GM23338 (cell line): ENCODE results near the gene KRTAP17-1. TPM values are rescaled to one million over a fixed set of nuclear protein-coding genes. Genes with fewer than 3 reads are reported as not detected.

Source experiments
- ATAC-seq: fragments of 200-7000 bp; cut with Tn5 transposase; 3 replicates; pipeline ENCODE4 v1.9.1; 2020
- DNase-seq: peaks from one replicate; pipeline ENCODE4 v3.0.0-alpha.2; 2015; ENCODE audit warnings: low spot score
- H2AFZ ChIP-seq: fragments of 200-600 bp; sonication (generic); 2 replicates; pipeline ENCODE4 v1.8.0; 2016; ENCODE audit warnings: antibody characterized with exemption, mild to moderate bottlenecking, moderate library complexity
- H3F3A ChIP-seq: fragments of 200-600 bp; sonication (generic); replicated peaks from 2 replicates; pipeline ENCODE4 v1.8.0; 2017; ENCODE audit warnings: antibody characterized with exemption, mixed run types, low read depth
- H3K27ac ChIP-seq: fragments of 200-600 bp; sonication (generic); 2 replicates; pipeline ENCODE4 v1.6.1; 2016; ENCODE audit warnings: low read depth
- H3K27me3 ChIP-seq: fragments of 200-600 bp; sonication (generic); 2 replicates; pipeline ENCODE4 v1.8.0; 2016; ENCODE audit warnings: mild to moderate bottlenecking, mixed run types, moderate library complexity; ENCODE audit not compliant: insufficient read depth
- H3K36me3 ChIP-seq: fragments of 200-600 bp; sonication (generic); 2 replicates; pipeline ENCODE4 v1.8.0; 2016; ENCODE audit warnings: mild to moderate bottlenecking; ENCODE audit not compliant: insufficient read depth
- H3K4me1 ChIP-seq: fragments of 200-600 bp; sonication (generic); 2 replicates; pipeline ENCODE4 v1.8.0; 2016; ENCODE audit warnings: mild to moderate bottlenecking, moderate library complexity; ENCODE audit not compliant: insufficient read depth
- H3K4me2 ChIP-seq: fragments of 200-600 bp; sonication (generic); 2 replicates; pipeline ENCODE4 v1.7.1; 2017; ENCODE audit warnings: mixed run types
- H3K4me3 ChIP-seq: fragments of 200-600 bp; sonication (generic); 2 replicates; pipeline ENCODE4 v1.6.1; 2016; ENCODE audit warnings: mixed run types
- H3K79me2 ChIP-seq: fragments of 200-600 bp; sonication (generic); replicated peaks from 2 replicates; pipeline ENCODE4 v1.8.0; 2017; ENCODE audit warnings: mild to moderate bottlenecking; ENCODE audit not compliant: insufficient read depth
- H3K9me2 ChIP-seq: fragments of 200-600 bp; sonication (generic); 2 replicates; pipeline ENCODE4 v1.8.0; 2017; ENCODE audit not compliant: insufficient read depth
- H4K20me1 ChIP-seq: fragments of 200-600 bp; sonication (generic); replicated peaks from 2 replicates; pipeline ENCODE4 v1.8.0; 2017; ENCODE audit warnings: mild to moderate bottlenecking; ENCODE audit not compliant: insufficient read depth
- H3K27ac Mint-ChIP-seq: 2 replicates; pipeline ENCODE4 v1.8.0; 2020; ENCODE audit warnings: inconsistent platforms, mild to moderate bottlenecking, moderate library complexity, mixed read lengths
- H3K27me3 Mint-ChIP-seq: 3 replicates; pipeline ENCODE4 v1.8.0; 2022; ENCODE audit warnings: low read depth, mild to moderate bottlenecking, moderate library complexity, mixed read lengths, inconsistent platforms; ENCODE audit not compliant: insufficient read depth, poor library complexity
- H3K36me3 Mint-ChIP-seq: 3 replicates; pipeline ENCODE4 v1.8.0; 2021; ENCODE audit warnings: low read depth, mild to moderate bottlenecking, inconsistent platforms, moderate library complexity, mixed read lengths
- H3K4me1 Mint-ChIP-seq: 3 replicates; pipeline ENCODE4 v1.8.0; 2020; ENCODE audit warnings: mild to moderate bottlenecking, inconsistent platforms, mixed read lengths
- H3K4me3 Mint-ChIP-seq: 3 replicates; pipeline ENCODE4 v1.8.0; 2021; ENCODE audit warnings: moderate library complexity, mild to moderate bottlenecking, inconsistent platforms, mixed read lengths
- H3K9me3 Mint-ChIP-seq: 3 replicates; pipeline ENCODE4 v1.8.0; 2020; ENCODE audit warnings: moderate library complexity, mild to moderate bottlenecking, inconsistent platforms, mixed read lengths
- CREB1 ChIP-seq: fragments of 250-450 bp; sonication (Bioruptor Pico); IDR thresholded peaks from 2 replicates; pipeline ENCODE4 v1.5.0; 2020; ENCODE audit warnings: low read depth, mild to moderate bottlenecking, moderate library complexity
- ETS1 ChIP-seq: IDR thresholded peaks from 2 replicates; pipeline ENCODE4 v1.6.1; 2016; ENCODE audit warnings: antibody characterized with exemption
- EZH2 ChIP-seq: fragments of 200-600 bp; sonication (generic); IDR thresholded peaks from one replicate; pipeline ENCODE4 v1.8.0; 2017; ENCODE audit warnings: antibody characterized with exemption, mild to moderate bottlenecking, low read depth; ENCODE audit not compliant: unreplicated experiment
- EZH2phosphoT487 ChIP-seq: fragments of 200-600 bp; sonication (generic); IDR thresholded peaks from one replicate; pipeline ENCODE4 v1.8.1; 2018; ENCODE audit warnings: antibody characterized with exemption; ENCODE audit not compliant: unreplicated experiment
- JUNB ChIP-seq: IDR thresholded peaks from one replicate; pipeline ENCODE4 v1.6.1; 2016; ENCODE audit warnings: antibody characterized with exemption; ENCODE audit not compliant: unreplicated experiment
- POLR2AphosphoS5 ChIP-seq: IDR thresholded peaks from 2 replicates; pipeline ENCODE4 v1.6.1; 2016; ENCODE audit warnings: antibody characterized with exemption, low read depth
- REST ChIP-seq: IDR thresholded peaks from one replicate; pipeline ENCODE4 v1.6.1; 2018; ENCODE audit warnings: antibody characterized with exemption; ENCODE audit not compliant: unreplicated experiment
- polyA plus RNA-seq: library from polyadenylated mRNA; unstranded; fragments of >200 nt; fragmentation: Nextera tagmentation; extraction: Ambion mirVana; gene quantifications from 2 replicates; pipeline ENCODE4 v1.2.1, GENCODE V29; 2016
- total RNA-seq: library from RNA; depleted of rRNA; stranded (reverse); fragments of >200 nt; shearing (Covaris generic); gene quantifications from 2 replicates; pipeline ENCODE4 v1.2.3, GENCODE V29; 2014
- TF ChIP-seq, protein P1 (sequence below), 2 experiments: fragments of 200-600 bp in 1 of 2; sonication (generic) in 1 of 2; conservative IDR thresholded peaks; 2 replicates each; pipeline versions ENCODE4 v1.5.1 to v1.6.1; 2016 to 2017; ENCODE audit warnings: antibody characterized with exemption in 2 of 2, low read depth in 2 of 2, mild to moderate bottlenecking in 2 of 2, moderate library complexity in 1 of 2

KRTAP17-1 gene
- total and polyA plus RNA-seq, 2 experiments from 2014 or later = not detected

GRCh38 chr17:41322094-41322902, 6.8 kb upstream of the KRTAP17-1 start:
- DNase-seq (peak; percentile 67), ATAC-seq (peak; percentile 57)
- Histone ChIP-seq H4K20me1 (no peaks in the 10 kb centered on the region), H2AFZ (no peak overlapping the region), H3K9me2 (no peaks in the 10 kb centered on the region), H3K27me3 (no peaks in the 10 kb centered on the region), H3K36me3 (no peaks in the 10 kb centered on the region), H3K4me3 (no peak overlapping the region), H3F3A (no peaks in the 10 kb centered on the region), H3K4me1 (no peaks in the 10 kb centered on the region), H3K4me2 (no peak overlapping the region), H3K27ac (no peak overlapping the region), H3K79me2 (no peaks in the 10 kb centered on the region)
- no peak for TF ChIP-seq ETS1
- TF ChIP-seq EZH2 = no peak
- no peak for TF ChIP-seq REST
- TF ChIP-seq POLR2AphosphoS5 = no peak
- no peak for TF ChIP-seq JUNB
- no peak for TF ChIP-seq CREB1
- TF ChIP-seq, protein P1, sequence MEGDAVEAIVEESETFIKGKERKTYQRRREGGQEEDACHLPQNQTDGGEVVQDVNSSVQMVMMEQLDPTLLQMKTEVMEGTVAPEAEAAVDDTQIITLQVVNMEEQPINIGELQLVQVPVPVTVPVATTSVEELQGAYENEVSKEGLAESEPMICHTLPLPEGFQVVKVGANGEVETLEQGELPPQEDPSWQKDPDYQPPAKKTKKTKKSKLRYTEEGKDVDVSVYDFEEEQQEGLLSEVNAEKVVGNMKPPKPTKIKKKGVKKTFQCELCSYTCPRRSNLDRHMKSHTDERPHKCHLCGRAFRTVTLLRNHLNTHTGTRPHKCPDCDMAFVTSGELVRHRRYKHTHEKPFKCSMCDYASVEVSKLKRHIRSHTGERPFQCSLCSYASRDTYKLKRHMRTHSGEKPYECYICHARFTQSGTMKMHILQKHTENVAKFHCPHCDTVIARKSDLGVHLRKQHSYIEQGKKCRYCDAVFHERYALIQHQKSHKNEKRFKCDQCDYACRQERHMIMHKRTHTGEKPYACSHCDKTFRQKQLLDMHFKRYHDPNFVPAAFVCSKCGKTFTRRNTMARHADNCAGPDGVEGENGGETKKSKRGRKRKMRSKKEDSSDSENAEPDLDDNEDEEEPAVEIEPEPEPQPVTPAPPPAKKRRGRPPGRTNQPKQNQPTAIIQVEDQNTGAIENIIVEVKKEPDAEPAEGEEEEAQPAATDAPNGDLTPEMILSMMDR (conservative IDR thresholded peaks at IDR 0.05; ENCODE audit: low read depth in 2 of 2) = peak; percentile 61 to 72
- no peak for TF ChIP-seq EZH2phosphoT487
- H3K27me3 Mint-ChIP-seq = peaks cover 9% of the 10 kb centered on the region
- no peak overlapping the region for H3K4me3 Mint-ChIP-seq
- H3K27ac Mint-ChIP-seq = no peak overlapping the region
- H3K4me1 Mint-ChIP-seq = no peaks in the 10 kb centered on the region; the same call in 2 of the 3 replicates
- peaks cover 9% of the 10 kb centered on the region; the same call in 2 of the 3 replicates for H3K9me3 Mint-ChIP-seq
- peaks cover 6% of the 10 kb centered on the region; the same call in 1 of the 3 replicates for H3K36me3 Mint-ChIP-seq
